ENCODE measurements around the gene NOP56.

Gene NOP56

GRCh38 chr20:2700913-2701620 lies 48.6 kb downstream of the NOP56 start:
- DNase-seq (ENCODE audit: low read depth, low spot score): no peak

- DNase-seq (ENCODE audit: low read depth, low spot score): no peak
Observed at GRCh38 chr20:2701671-2702081, 49.2 kb downstream of the NOP56 start.

GRCh38 chr20:2703716-2704475 lies 51.5 kb downstream of the NOP56 start:
- DNase-seq (ENCODE audit: low read depth, low spot score): no peak

GRCh38 chr20:2705931-2706645 lies 53.7 kb downstream of the NOP56 start:
- no peak for DNase-seq (ENCODE audit: low read depth, low spot score)

- DNase-seq (ENCODE audit: low read depth, low spot score): no peak
Observed at GRCh38 chr20:2706688-2707352, 54.4 kb downstream of the NOP56 start.

- no peak for DNase-seq (ENCODE audit: low read depth, low spot score)
Observed at GRCh38 chr20:2707353-2708072, 55.1 kb downstream of the NOP56 start.

All from brain pericyte (primary cell).